IPS DF 6.9 (cell line): ENCODE results near the gene MAPK12.

Source experiments
- DNase-seq: peaks from one replicate; pipeline ENCODE4 v3.0.0-alpha.2; 2013; ENCODE audit warnings: low read depth, low spot score
- H3K27ac ChIP-seq: one replicate; pipeline ENCODE4 v1.5.1; 2013; ENCODE audit warnings: low read length, control low read depth
- H3K27me3 ChIP-seq: 2 replicates; pipeline ENCODE4 v1.6.1; 2013; ENCODE audit warnings: mild to moderate bottlenecking, low read length; ENCODE audit not compliant: control insufficient read depth, insufficient read depth
- H3K36me3 ChIP-seq: 2 replicates; pipeline ENCODE4 v1.6.1; 2013; ENCODE audit warnings: low read length; ENCODE audit not compliant: control insufficient read depth, insufficient read depth
- H3K4me1 ChIP-seq: 2 replicates; pipeline ENCODE4 v1.6.1; 2013; ENCODE audit warnings: low read length; ENCODE audit not compliant: control insufficient read depth, insufficient read depth
- H3K4me3 ChIP-seq: 2 replicates; pipeline ENCODE4 v1.5.1; 2013; ENCODE audit warnings: mild to moderate bottlenecking, low read length
- H3K9me3 ChIP-seq: 2 replicates; pipeline ENCODE4 v1.6.1; 2013; ENCODE audit warnings: low read length, inconsistent platforms; ENCODE audit not compliant: control insufficient read depth, insufficient read depth
- WGBS: extraction: QIAGEN DNeasy Blood & Tissue Kit; methylation state at CpG from one replicate; pipeline ENCODE4 v1.1.7; 2013; ENCODE audit warnings: mixed read lengths, missing lambda C conversion rate; ENCODE audit not compliant: insufficient read length, insufficient coverage; 5-methylcytosine and 5-hydroxymethylcytosine counted together

The MAPK12 gene

GRCh38 chr22:50257041-50257440, 4.4 kb downstream of the MAPK12 start:
- H3K4me1 ChIP-seq: peaks cover 2% of the 10 kb centered on the region
- peaks cover 4% of the 10 kb centered on the region for H3K27me3 ChIP-seq
- H3K4me3 ChIP-seq: no peak overlapping the region
- peaks cover 4% of the 10 kb centered on the region; the same call in 1 of the 2 replicates for H3K36me3 ChIP-seq
- H3K27ac ChIP-seq: no peak overlapping the region
- WGBS: no CpG with 5 or more reads among the region's 16 CpGs
- no peaks in the 10 kb centered on the region for H3K9me3 ChIP-seq
- no peak for DNase-seq

DNA sequence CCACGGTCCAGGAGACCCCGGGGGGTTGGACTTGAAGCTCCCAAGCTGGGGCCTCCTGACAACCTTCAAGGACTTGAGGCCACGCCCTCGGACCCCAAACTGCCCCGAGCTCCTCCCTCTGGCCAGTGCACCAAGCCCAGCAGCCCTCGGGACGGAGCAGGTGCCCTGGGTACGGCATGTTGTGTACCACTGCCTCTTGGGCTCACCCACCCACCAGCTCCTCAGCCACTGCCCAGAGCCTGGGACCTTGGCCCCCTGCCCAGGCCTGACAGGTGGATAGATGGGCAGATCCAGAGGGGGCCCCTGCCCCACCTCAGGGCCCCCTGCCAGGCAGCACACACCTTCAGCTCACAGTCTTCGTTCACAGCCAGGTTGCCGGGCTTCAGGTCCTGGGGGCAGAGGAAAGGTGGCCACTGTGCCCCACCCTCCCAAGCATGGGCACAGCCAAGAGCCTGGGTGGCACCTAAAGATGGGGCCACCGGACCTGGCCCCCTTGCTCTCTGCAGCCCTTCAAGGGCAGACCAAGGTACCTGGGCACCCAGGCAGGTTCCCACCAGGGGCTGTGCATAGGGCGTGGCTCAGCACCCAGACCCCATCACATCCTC, 5.1 kb downstream of the MAPK12 start:
- Histone ChIP-seq H3K4me3 (no peak overlapping the region), H3K27me3 (peaks cover 4% of the 10 kb centered on the region), H3K27ac (no peak overlapping the region), H3K4me1 (peaks cover 2% of the 10 kb centered on the region), H3K9me3 (no peaks in the 10 kb centered on the region), H3K36me3 (peaks cover 4% of the 10 kb centered on the region; the same call in 1 of the 2 replicates)
- DNase-seq: no peak
- WGBS: no CpG with 5 or more reads among the region's 12 CpGs

GRCh38 chr22:50255607-50256006, 5.9 kb downstream of the MAPK12 start:
- Histone ChIP-seq H3K9me3 (no peaks in the 10 kb centered on the region), H3K27ac (no peak overlapping the region), H3K4me1 (peaks cover 2% of the 10 kb centered on the region; the same call in 1 of the 2 replicates), H3K27me3 (peaks cover 4% of the 10 kb centered on the region), H3K36me3 (peaks cover 4% of the 10 kb centered on the region; the same call in 1 of the 2 replicates), H3K4me3 (no peak overlapping the region)
- no peak for DNase-seq
- WGBS: no CpG with 5 or more reads among the region's 17 CpGs

- no CpG with 5 or more reads among the region's 19 CpGs for WGBS
- Histone ChIP-seq H3K4me1 (peaks cover 4% of the 10 kb centered on the region; the same call in 1 of the 2 replicates), H3K27me3 (no peaks in the 10 kb centered on the region), H3K36me3 (peaks cover 4% of the 10 kb centered on the region; the same call in 1 of the 2 replicates), H3K4me3 (no peak overlapping the region), H3K9me3 (no peaks in the 10 kb centered on the region), H3K27ac (no peak overlapping the region)
- no peak for DNase-seq
Measured at GRCh38 chr22:50255099-50255498, 6.4 kb downstream of the MAPK12 start.

DNA sequence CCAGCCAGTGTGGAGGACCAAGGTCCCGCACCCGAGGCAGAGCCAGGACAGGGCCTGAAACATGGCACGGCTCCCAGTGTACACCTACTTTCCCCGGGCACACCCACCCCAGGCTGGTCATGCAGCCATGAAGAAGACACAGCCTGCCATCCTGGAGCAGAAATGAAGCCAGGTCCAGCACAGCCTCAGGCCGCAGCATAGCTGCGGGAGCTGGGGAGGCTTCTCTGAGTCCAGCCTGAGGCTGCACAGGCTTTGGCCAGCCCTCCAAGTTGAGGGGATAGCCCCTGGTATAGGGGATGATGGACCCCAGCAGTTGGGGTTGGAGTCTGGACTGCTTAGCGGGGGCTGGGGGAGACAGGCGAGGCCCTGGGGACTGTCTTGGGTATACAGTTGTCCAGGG, 7.5 kb downstream of the MAPK12 start:
- no CpG with 5 or more reads among the region's 8 CpGs for WGBS
- DNase-seq: no peak
- Histone ChIP-seq H3K4me3 (no peak overlapping the region), H3K27me3 (no peaks in the 10 kb centered on the region), H3K9me3 (no peaks in the 10 kb centered on the region), H3K27ac (no peak overlapping the region), H3K4me1 (peaks cover 5% of the 10 kb centered on the region; the same call in 1 of the 2 replicates), H3K36me3 (peaks cover 4% of the 10 kb centered on the region; the same call in 1 of the 2 replicates)

- no CpG with 5 or more reads among the region's 22 CpGs for WGBS
- no peaks in the 10 kb centered on the region for H3K9me3 ChIP-seq
- no peak overlapping the region for H3K4me3 ChIP-seq
- H3K4me1 ChIP-seq: peaks cover 5% of the 10 kb centered on the region; the same call in 1 of the 2 replicates
- no peak overlapping the region for H3K27ac ChIP-seq
- peaks cover 4% of the 10 kb centered on the region; the same call in 1 of the 2 replicates for H3K36me3 ChIP-seq
- H3K27me3 ChIP-seq: no peaks in the 10 kb centered on the region
- no peak for DNase-seq
Measured at GRCh38 chr22:50253046-50253915, 8.2 kb downstream of the MAPK12 start.

GRCh38 chr22:50252082-50253045, 9.1 kb downstream of the MAPK12 start:
- H3K4me1 ChIP-seq: peaks cover 6% of the 10 kb centered on the region; the same call in 1 of the 2 replicates
- DNase-seq: no peak
- H3K27me3 ChIP-seq: no peaks in the 10 kb centered on the region
- no peaks in the 10 kb centered on the region for H3K9me3 ChIP-seq
- no peak overlapping the region for H3K4me3 ChIP-seq
- H3K36me3 ChIP-seq: peaks cover 3% of the 10 kb centered on the region; the same call in 1 of the 2 replicates
- no CpG with 5 or more reads among the region's 25 CpGs for WGBS
- H3K27ac ChIP-seq: no peak overlapping the region

DNA sequence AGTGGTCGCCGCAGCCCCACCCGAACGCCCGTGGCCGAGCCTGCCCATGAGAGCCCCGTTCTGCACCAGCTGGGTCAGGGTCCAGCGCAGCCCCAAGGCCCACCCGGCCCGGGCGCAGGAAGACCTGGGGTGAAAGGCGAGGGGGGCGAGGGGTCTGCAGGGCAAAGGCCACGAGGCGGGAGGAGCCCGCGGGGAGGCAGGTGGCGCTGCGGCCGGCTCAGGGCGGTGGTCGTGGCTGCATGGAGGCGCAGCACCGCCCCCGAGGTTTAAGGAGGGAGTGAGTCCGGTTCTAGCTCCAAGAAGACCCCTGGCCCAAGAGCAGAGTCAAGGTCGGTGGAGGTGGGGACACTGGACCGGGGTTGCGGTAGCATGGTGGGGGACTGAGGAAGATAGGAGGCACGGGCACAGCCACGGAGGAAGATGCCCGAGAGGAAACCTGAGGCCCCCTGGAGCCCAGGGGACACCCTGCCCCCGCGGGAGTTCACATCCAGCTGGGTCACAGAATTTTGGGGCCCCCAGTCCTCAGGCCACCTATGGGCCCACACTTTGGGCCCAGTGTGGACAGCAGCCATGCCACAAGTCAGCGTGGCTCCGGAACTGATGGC, 9.9 kb downstream of the MAPK12 start:
- peaks cover 6% of the 10 kb centered on the region; the same call in 1 of the 2 replicates for H3K4me1 ChIP-seq
- no peak for DNase-seq
- WGBS: no CpG with 5 or more reads among the region's 36 CpGs
- no peaks in the 10 kb centered on the region for H3K9me3 ChIP-seq
- no peak overlapping the region for H3K27ac ChIP-seq
- no peaks in the 10 kb centered on the region for H3K27me3 ChIP-seq
- H3K36me3 ChIP-seq: peaks cover 2% of the 10 kb centered on the region; the same call in 1 of the 2 replicates
- H3K4me3 ChIP-seq: peak overlapping the region; percentile 78; the same call in 1 of the 2 replicates

DNA sequence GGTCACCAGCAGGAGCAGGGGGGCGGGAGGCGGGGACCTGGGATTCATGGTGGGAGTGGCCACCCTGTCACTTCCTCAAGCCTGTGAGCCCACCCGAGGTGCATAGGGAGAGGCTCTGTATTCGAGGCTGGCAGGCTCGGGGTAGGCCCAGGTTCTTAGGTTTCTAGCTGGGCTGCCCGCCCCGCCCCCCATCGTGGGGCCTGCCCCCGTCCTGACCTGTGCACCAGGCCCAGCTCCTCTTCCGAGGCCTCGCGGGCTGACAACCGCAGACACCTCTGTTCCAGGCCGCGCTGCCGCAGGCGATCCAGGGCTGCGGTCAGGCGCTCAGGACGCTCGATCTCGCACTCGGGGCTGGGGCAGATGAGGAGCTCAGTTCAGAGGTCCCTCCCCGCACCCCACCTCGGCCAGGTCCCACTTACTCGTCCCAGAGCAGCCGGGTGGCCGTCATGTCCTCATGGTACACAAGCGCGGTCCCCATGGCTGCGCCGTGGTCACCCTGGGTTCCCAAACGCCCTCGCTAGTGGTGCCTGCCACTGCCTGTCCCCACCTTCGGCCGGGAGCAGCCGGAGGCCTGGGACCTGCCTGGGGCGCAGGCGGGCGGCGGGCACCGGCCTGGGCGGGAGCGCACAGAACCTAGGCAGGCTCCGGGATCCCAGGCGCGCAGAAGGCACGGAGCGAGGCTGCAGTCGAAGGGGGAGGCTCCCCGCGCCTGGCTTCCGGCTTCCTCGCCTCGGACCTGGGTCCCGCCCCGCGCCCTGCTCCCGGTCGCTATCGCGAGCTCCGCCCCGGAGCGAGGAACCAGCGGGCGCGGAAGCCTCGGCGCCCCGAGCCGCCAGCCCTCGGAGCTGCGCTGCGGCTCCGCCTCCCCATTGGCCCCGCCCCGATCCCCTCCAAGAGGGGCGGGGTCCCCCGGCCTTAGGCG, 10.7 kb downstream of the MAPK12 start, which contains the start of gene HDAC10:
Gene HDAC10, minus strand, starts transcription at position 711 of the 922 bp plus-strand sequence. Its CDS starts 233 bp downstream, at position 478.
- WGBS: no CpG with 5 or more reads among the region's 81 CpGs
- H3K9me3 ChIP-seq: no peaks in the 10 kb centered on the region
- peak within 1 kb of the TSS; percentile 78 for H3K4me3 ChIP-seq
- DNase-seq: no peak
- H3K27me3 ChIP-seq: no peaks in the 10 kb centered on the region
- H3K36me3 ChIP-seq: peaks cover 3% of the 10 kb centered on the region; the same call in 1 of the 2 replicates
- H3K27ac ChIP-seq: no peak within 1 kb of the TSS
- H3K4me1 ChIP-seq: peaks cover 6% of the 10 kb centered on the region; the same call in 1 of the 2 replicates
